Mucosa of gallbladder (tissue), 1 donor: Measurements from ENCODE around the gene NHLH2. TPM values are rescaled to one million over a fixed set of nuclear protein-coding genes. Genes with fewer than 3 reads are reported as not detected.
A peak's percentile ranks its signal among the peaks of the same experiment; 100 is the strongest.

ENCODE experiments used
- DNase-seq: peaks from one replicate; pipeline ENCODE4 v3.0.0-alpha.2; 2020; ENCODE audit warnings: low spot score
- total RNA-seq: library from RNA; stranded (reverse); gene quantifications from one replicate; pipeline ENCODE4 v1.2.1, GENCODE V29; 2021
- donor health status: DM: no; HTN: no; CAD: no.

NHLH2 gene
- total RNA-seq, 1 donor from 2014 or later = not detected

DNA sequence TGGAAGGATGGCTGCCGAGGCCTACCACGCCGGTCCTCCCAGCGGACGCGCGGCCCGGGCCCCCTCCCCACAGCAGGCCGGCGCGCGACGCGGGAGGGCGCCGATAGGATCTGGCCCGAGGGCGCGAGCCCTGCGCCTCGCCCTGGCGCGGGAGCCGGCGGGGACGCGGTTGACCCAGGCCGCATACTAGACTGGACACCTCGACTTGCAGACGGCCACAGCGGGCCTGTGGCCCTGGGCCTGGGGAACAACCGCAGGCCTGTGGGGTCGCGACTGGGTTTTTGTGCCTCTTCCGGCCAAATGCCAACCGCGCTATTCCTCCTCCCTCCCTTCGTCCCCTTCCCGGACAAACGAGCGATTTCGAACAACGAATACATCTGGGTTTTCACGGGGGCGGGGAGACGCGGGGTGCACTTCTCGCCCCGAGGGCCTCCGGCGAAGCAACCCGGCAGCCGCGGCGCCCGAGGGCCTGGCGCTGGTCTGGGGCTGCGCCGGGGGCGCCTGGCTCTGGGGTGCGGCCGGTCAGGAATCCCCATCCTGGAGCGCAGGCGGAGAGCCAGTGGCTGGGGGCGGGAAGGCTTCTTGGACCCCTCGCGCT lies 2.4 kb downstream of the NHLH2 start:
- no peak for DNase-seq

DNA sequence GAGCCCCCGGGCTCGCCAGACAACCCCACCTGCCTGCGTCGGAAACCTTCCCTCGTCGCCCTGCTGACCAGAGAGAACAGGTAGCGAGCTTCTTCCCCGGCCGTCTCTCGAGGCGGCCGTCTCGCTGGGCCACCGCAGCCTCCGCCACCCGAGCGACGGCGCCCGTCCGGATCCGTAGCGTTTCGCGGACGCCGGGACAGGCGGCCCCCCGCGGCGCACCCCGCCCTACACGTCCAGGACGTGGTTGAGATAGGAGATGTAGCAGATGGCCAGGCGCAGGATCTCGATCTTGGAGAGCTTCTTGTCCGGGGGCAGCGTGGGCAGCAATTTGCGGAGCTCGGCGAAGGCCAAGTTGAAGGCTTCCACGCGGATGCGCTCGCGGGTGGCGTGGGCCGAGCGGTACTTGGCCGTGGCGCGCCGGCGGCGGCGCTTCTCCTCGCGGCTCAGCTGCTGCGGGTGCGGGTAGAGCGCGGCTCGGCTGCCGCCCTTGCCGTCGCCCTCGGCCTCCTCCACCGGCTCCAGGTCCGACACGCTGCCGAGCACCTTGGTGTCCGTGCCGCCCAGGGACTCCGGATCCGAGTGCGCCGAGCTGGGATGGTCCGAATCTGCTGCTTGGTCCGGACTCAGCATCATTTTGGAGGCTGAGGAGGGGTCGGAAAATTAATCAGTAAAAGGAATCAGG lies 3.0 kb downstream of the NHLH2 start:
- no peak for DNase-seq

GRCh38 chr1:115837341-115837739 lies 3.6 kb downstream of the NHLH2 start:
- no peak for DNase-seq

DNA sequence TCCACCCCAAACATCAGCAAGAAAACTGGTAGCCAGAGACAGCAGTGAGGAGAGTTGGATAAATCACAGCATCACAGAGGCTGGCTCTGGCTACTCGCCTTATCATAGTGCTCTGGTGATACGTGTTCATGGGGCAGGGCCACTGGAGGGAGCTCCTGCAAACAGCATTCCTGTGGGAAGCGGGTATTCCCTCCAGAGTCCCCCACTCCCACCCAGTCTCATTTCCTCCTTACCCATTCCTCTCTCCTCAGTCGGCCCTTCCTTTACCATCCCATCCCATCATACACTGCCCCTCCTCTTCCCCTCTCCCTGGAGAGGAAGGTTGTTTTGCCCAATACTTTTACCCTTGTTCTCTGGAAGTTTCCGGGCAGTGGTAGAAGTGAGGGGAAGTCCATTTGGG lies 7.1 kb downstream of the NHLH2 start:
- no peak for DNase-seq

DNA sequence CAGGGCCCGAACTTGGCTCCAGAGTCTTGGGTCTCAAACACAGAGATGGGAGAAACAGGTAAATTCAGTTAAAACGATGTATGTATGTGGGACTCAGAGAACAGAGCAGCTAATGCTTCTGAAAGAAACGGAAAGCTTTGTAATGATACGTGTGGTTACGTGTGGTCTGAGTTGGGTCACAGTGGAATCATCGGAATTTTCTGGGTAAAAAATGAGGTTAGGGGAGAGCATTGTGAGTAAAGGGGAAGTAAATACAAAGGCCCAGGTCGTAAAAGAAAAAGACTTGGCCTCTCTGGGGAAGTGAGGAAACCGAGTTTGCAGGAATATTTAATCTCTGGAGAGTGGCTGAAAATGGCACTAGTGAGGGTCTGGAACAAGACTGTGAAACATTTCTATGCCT lies 8.3 kb downstream of the NHLH2 start:
- no peak for DNase-seq

DNA sequence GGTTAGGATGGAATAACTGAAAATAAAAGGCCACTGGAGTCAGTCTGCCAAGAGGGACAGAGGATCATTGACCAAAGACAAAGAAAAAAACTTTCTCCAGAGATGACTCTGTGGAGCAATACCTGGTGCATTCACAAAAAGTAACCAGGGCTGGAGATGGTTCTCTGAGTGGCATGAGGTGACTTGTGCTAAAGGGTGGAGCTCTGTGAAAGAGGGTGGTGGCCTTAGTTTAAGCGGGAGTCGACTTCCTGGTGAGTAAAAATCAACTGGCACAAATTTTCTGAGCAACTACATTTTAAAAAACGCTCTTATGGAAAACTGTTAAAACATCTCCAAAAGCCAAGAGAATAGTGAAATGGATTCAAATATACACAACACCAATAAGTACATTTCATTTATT lies 10.0 kb downstream of the NHLH2 start:
- DNase-seq = no peak

DNA sequence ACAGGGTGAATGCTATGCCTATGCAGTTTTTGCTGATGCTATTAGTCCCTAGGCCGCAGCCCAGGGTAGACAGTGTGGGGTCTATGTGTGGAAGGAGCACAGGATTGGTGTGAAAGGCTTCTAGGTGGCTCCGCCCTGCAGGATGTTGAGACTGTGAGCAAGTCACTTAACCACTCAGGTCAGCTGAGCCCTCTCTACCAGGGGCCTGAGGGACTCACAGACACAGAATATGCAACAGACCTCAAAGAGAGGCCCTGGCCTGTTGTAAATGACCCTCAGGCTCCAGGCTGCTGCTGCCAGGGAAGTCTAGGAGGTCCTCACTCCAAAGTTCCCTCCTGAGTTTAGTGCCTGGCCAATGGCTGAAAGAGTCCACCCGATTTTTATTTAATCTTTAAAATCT lies 11.0 kb downstream of the NHLH2 start:
- DNase-seq = no peak

- DNase-seq = no peak
Observed at GRCh38 chr1:115829023-115829674, 11.8 kb downstream of the NHLH2 start.

DNA sequence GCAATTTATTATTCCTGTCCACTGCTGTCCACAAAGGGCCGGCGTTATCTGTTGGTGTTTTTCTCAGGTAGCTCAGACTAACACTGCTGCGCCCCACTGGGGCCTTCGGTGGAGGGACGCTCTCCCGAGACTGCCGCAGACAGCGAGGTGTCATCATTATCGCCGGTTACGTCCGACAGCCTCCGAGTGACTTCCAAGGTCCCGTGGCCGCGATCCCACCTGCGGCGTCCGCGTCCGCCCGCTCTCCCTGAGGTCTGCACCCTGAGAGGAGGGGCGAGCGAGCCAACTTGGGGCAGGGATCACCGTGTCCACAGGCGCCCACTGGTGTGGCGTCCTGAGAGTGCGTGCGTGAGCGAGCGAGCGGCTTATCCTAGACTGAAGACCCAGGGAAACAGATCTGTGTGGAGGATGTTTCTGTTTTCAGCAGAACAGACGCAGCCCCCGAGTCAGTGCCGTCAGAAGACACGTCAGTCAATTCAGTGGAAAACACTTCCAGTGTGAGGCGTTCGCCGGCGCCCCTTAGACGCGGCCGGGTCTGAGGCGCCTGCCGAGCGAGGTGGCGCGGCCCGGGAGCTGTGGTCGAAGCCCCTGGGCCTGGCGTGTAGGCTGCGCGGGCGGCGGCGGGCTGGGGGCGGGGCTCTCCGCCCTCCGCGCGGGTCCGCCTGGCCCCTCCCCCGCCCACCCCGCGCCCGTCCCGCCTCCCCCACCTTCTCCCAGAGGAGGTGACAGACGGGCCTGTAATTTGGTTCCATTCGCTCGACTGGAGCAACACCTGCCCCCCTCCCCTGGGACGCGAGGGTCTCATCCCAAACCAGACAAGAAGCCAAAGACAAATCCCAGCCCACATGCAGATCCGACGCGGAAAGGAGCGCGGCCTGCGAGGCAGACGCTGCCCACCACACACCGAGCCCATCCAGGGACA lies 12.6 kb downstream of the NHLH2 start:
- no peak for DNase-seq

DNA sequence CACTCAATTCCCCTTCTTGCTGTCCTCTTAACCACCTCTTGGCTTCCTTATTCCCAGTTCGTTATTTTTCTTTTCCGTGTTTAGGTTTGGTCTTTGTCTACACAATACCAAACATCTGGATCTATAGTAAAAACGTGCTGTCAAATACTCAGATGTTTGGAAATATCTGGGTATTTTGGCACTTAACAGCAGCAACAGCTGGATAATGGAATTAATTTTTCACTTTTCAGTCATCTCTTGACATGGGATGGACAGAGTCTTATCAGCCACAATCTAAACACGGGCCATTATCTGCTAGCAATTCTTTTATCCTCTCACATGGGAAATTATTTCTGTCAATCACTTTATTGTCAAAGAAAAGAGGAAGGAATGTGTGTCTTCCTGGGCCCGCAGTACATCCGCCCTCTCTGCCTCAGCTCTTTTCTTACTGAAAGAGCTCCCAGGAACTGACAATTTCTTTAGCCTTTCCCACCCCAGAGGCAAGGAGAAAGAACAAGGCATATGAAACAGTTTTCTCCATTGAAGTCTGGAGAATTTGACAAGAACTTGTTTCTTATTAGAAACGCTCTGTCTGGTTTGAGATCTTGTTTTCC lies 13.4 kb downstream of the NHLH2 start:
- DNase-seq = no peak

DNA sequence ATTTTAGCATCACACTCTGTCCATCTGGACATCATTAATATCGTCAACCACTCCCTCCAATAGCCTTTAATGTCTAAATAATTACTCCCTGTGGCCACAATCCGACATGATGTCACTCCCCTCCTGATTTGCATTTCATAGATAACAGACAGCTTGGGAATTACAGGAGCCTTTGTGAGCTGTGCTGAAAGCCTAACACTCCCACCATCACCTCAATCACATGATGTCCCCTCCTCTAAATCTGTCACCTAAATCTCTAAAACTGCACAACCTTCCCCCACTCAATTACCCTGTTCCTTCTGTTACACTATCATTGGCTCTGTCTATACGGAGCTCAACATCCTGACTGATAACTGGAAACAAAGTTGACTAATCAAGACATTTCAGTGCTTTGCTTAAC lies 14.3 kb downstream of the NHLH2 start:
- no peak for DNase-seq

GRCh38 chr1:115822117-115822516 lies 18.8 kb downstream of the NHLH2 start:
- DNase-seq = no peak

DNA sequence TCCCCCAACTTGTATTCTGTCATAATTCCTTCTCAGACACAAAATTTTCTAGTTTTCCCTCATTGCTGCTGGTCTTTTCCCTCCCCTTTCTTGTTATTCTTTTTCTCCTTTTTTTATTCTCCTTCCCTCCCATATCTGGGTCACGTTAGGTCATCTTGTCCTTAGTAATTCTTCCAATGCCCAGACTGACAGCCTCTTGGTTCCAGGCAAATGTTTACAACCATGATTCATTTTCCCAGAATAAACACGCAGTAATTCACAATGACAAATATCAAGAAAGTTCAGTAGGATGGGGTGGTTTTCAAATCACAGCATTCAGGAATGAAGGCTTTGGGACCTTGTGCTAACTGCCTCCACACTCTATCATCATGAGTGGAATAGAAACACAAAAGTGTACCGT lies 25.2 kb downstream of the NHLH2 start:
- DNase-seq = no peak

GRCh38 chr1:115814685-115815398 lies 26.1 kb downstream of the NHLH2 start:
- no peak for DNase-seq

- DNase-seq = no peak
Observed at GRCh38 chr1:115813727-115814126, 27.2 kb downstream of the NHLH2 start.

DNA sequence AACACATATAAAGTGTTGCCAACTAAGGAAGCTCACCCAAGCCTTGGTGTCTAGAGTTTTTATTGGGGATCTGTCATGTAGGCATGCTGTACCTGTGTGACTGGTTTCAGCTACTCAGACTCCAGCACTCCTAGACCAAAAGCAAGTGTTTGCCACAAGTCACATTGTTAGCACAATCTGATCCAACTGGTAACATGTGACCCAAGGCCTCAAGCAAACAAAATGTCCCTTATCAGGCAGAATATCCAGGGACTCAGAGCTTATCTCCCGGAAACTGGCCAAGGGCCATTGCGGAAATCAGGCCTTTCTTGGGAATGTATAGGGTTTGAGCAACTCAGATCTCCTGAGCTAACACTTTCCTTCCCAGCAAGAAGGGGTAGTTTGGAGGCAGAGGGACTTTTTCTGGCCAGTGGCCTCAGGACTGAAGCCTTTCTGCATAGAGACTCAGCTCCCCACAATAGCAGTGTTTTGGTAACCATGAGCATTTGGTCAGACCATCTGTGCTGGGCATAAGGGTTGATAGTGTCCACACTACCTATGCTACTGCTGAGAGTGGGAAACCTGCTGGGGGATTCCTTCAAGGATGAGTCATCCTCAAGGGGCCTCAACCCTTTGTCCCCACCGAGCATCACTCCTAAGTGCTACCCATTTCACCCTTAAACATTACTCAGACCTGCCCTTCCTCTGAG lies 29.6 kb downstream of the NHLH2 start:
- peak; percentile 88 for DNase-seq

DNA sequence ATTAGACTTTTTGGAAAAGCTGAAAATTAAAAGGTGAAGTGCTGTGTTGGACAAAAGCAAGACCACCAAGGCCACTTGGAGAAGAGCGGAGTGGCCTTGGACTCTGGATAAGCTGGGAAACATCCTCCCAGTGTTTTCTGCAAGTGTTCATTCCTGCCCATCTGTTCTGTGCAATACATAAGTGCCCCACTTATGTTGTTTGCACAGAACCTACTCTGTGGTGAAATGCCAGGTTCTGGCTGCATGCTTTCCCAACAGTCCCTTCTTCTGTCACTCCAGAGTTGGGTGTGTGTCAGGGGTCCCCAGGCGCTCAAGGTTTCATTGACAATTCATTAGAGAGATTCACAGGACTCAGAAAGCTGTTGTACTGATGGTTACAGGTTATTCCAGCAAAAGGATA lies 30.3 kb downstream of the NHLH2 start:
- DNase-seq = no peak

GRCh38 chr1:115809847-115810246 lies 31.1 kb downstream of the NHLH2 start:
- DNase-seq = no peak

DNA sequence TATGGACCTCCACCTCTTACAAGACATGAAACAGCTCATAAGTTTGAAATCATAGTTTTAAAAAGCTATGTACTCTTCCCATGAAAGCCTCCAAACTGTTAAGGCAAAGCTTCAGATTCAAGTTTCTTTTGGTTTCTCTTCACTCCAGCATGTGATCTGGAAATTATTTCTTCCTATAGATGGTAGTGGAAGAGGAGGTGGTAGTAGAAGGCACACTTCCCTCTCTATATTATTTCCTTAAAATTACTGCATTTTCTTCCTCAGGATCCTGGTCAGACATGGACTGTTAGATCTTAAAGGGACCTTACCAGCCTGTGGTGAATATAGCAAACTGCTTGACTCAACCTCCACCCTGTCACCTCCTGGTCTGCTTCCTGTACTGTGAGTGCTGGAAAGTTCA lies 31.9 kb downstream of the NHLH2 start:
- no peak for DNase-seq

- DNase-seq = peak; percentile 55
Observed at GRCh38 chr1:115807723-115808122, 33.2 kb downstream of the NHLH2 start.

DNA sequence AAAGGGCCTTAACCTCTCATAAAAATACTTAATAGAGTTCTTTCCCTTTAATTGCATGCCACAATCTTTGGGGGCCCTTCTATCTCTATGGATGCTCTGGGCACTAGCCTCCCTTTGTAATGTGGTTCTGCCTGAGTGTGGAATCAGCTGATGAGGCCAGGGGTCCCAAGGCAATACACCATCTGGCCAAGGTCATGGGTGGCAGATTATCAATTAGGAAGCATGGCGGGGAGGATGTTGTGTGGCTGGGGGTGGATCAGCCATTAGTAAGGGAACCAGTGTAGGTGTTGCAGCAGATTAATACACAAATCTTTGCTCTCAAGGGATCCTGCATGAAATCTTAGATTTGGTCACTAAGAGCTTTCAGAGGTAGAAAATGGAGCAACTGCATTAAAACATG lies 35.3 kb downstream of the NHLH2 start:
- DNase-seq = no peak
